Liver (tissue), 3 donors: ENCODE measurements around the gene CFDP1.

Experiments used
- ATF3 ChIP-seq: IDR thresholded peaks from 2 replicates; pipeline ENCODE4 v1.6.1; 2016; ENCODE audit warnings: antibody characterized with exemption
- CTCF ChIP-seq: fragments of 150-350 bp; IDR thresholded peaks from 2 replicates; pipeline ENCODE4 v1.5.1; 2017; ENCODE audit warnings: improper control_type of control experiment, low read depth, low read length; ENCODE audit not compliant: missing input control
- EGR1 ChIP-seq, 2 donors: IDR thresholded peaks; 2 replicates each; pipeline ENCODE4 v1.6.1; 2016 to 2018; ENCODE audit warnings: antibody characterized with exemption in 2 of 2, low read depth in 2 of 2
- GABPA ChIP-seq, 2 donors: IDR thresholded peaks in 1 of 2; conservative IDR thresholded peaks in 1 of 2; 2 replicates each; pipeline ENCODE4 v1.6.1; 2016; ENCODE audit warnings: antibody characterized with exemption in 2 of 2, mild to moderate bottlenecking in 1 of 2, moderate library complexity in 1 of 2
- MAX ChIP-seq: IDR thresholded peaks from 2 replicates; pipeline ENCODE4 v1.6.1; 2016; ENCODE audit warnings: antibody characterized with exemption
- RAD21 ChIP-seq, 2 donors: IDR thresholded peaks; 2 replicates each; pipeline ENCODE4 v1.6.1; 2016; ENCODE audit warnings: antibody characterized with exemption in 2 of 2, mild to moderate bottlenecking in 2 of 2
- REST ChIP-seq: IDR thresholded peaks from 2 replicates; pipeline ENCODE4 v1.6.1; 2016; ENCODE audit warnings: antibody characterized with exemption, mild to moderate bottlenecking
- SP1 ChIP-seq: IDR thresholded peaks from 2 replicates; pipeline ENCODE4 v1.6.1; 2018; ENCODE audit warnings: antibody characterized with exemption, mild to moderate bottlenecking
- TAF1 ChIP-seq: conservative IDR thresholded peaks from 2 replicates; pipeline ENCODE4 v1.6.1; 2016; ENCODE audit warnings: antibody characterized with exemption, mild to moderate bottlenecking
- YY1 ChIP-seq: IDR thresholded peaks from 2 replicates; pipeline ENCODE4 v1.6.1; 2016; ENCODE audit warnings: antibody characterized with exemption, mild to moderate bottlenecking
- ZBTB33 ChIP-seq: IDR thresholded peaks from 2 replicates; pipeline ENCODE4 v1.6.1; 2016; ENCODE audit warnings: antibody characterized with exemption
- donor health status: healthy.
- donor health status: healthy.

- TF ChIP-seq CTCF (no peak), ZBTB33 (no peak), RAD21 (IDR thresholded peaks at IDR 0.05) (no peak), EGR1 (IDR thresholded peaks at IDR 0.05; ENCODE audit: low read depth in 2 of 2) (no peak), SP1 (no peak), MAX (no peak), ATF3 (no peak), GABPA (IDR thresholded peaks at IDR 0.05 in 1 of 2, conservative IDR thresholded peaks at IDR 0.05 in 1 of 2) (no peak), REST (no peak), YY1 (no peak), TAF1 (no peak)
Observed at GRCh38 chr16:75260851-75261589, 172.3 kb downstream of the CFDP1 start.
